ENCODE measurements around the gene UBAC1. TPM values are rescaled to one million over a fixed set of nuclear protein-coding genes. Genes with fewer than 3 reads are reported as not detected.

UBAC1 gene
- total RNA-seq, 1 donor from 2014 or later = 51.9 TPM

- DNase-seq (ENCODE audit: low read depth, low spot score) = no peak
- no peaks in the 10 kb centered on the region for H3K27me3 Mint-ChIP-seq (ENCODE audit: low read depth)
- no peaks in the 10 kb centered on the region for H3K9me3 Mint-ChIP-seq
- no peak for TF ChIP-seq CTCF (conservative IDR thresholded peaks at IDR 0.05)
- no peak overlapping the region for H3K27ac Mint-ChIP-seq (ENCODE audit: unreplicated experiment)
- peaks cover 8% of the 10 kb centered on the region for H3K4me1 Mint-ChIP-seq
- no peaks in the 10 kb centered on the region for H3K36me3 Mint-ChIP-seq (ENCODE audit: low read depth)
- H3K4me3 Mint-ChIP-seq = no peak overlapping the region
These were observed 17.7 kb upstream of the UBAC1 start for GRCh38 chr9:135978642-135979546.

GRCh38 chr9:135976944-135977343 lies 15.8 kb upstream of the UBAC1 start:
- H3K27ac Mint-ChIP-seq (ENCODE audit: unreplicated experiment) = no peak overlapping the region
- no peak for DNase-seq (ENCODE audit: low read depth, low spot score)
- H3K36me3 Mint-ChIP-seq (ENCODE audit: low read depth) = no peaks in the 10 kb centered on the region
- H3K4me1 Mint-ChIP-seq = peaks cover 8% of the 10 kb centered on the region
- no peak overlapping the region for H3K4me3 Mint-ChIP-seq
- H3K27me3 Mint-ChIP-seq (ENCODE audit: low read depth) = peaks cover 3% of the 10 kb centered on the region
- TF ChIP-seq CTCF (conservative IDR thresholded peaks at IDR 0.05) = no peak
- H3K9me3 Mint-ChIP-seq = no peaks in the 10 kb centered on the region

GRCh38 chr9:135976531-135976930 lies 15.4 kb upstream of the UBAC1 start:
- DNase-seq (ENCODE audit: low read depth, low spot score) = no peak
- Mint-ChIP-seq H3K36me3 (ENCODE audit: low read depth) (no peaks in the 10 kb centered on the region), H3K27me3 (ENCODE audit: low read depth) (peaks cover 3% of the 10 kb centered on the region), H3K9me3 (no peaks in the 10 kb centered on the region), H3K4me1 (peaks cover 8% of the 10 kb centered on the region), H3K4me3 (no peak overlapping the region), H3K27ac (ENCODE audit: unreplicated experiment) (no peak overlapping the region)
- TF ChIP-seq CTCF (conservative IDR thresholded peaks at IDR 0.05) = no peak

- no peaks in the 10 kb centered on the region for H3K36me3 Mint-ChIP-seq (ENCODE audit: low read depth)
These were observed 14.7 kb upstream of the UBAC1 start for GRCh38 chr9:135975834-135976233.

DNA sequence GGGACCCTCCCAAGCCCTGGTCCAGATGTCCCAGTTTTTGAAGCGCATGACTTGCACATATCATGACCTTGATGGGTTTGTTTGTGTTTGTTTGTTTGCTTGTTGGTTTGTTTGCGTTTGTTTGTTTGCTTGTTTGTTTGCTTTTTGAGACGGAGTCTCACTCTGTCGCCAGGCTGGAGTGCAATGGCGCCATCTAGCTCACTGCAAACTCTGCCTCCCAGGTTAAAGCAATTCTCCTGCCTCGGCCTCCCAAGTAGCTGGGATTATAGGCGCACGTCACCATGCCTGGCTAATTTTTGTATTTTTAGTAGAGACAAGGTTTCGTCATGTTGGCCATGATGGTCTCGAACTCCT lies 13.0 kb upstream of the UBAC1 start:
- TF ChIP-seq CTCF (conservative IDR thresholded peaks at IDR 0.05) = no peak
- H3K27me3 Mint-ChIP-seq (ENCODE audit: low read depth) = peaks cover 3% of the 10 kb centered on the region

More at GRCh38 chr9:135975834-135976233, 14.7 kb upstream of the UBAC1 start:
- no peak overlapping the region for H3K27ac Mint-ChIP-seq (ENCODE audit: unreplicated experiment)
- peaks cover 8% of the 10 kb centered on the region for H3K4me1 Mint-ChIP-seq
- no peaks in the 10 kb centered on the region for H3K9me3 Mint-ChIP-seq
- TF ChIP-seq CTCF (conservative IDR thresholded peaks at IDR 0.05) = no peak
- H3K27me3 Mint-ChIP-seq (ENCODE audit: low read depth) = peaks cover 3% of the 10 kb centered on the region
- no peak for DNase-seq (ENCODE audit: low read depth, low spot score)
- H3K4me3 Mint-ChIP-seq = no peak overlapping the region

More for the DNA sequence above, 13.0 kb upstream of the UBAC1 start:
- no peak for DNase-seq (ENCODE audit: low read depth, low spot score)
- no peak overlapping the region for H3K27ac Mint-ChIP-seq (ENCODE audit: unreplicated experiment)
- H3K4me1 Mint-ChIP-seq = peaks cover 8% of the 10 kb centered on the region
- no peaks in the 10 kb centered on the region for H3K9me3 Mint-ChIP-seq
- H3K36me3 Mint-ChIP-seq (ENCODE audit: low read depth) = no peaks in the 10 kb centered on the region
- no peak overlapping the region for H3K4me3 Mint-ChIP-seq

All from neural crest cell (in vitro differentiated cells).